Diencephalon (tissue), 1 donor: Measurements from ENCODE around the gene OR1B1. TPM values are rescaled to one million over a fixed set of nuclear protein-coding genes. Genes with fewer than 3 reads are reported as not detected.

Source experiments
- total RNA-seq: library from RNA; depleted of rRNA; stranded (reverse); fragments of >200 nt; gene quantifications from one replicate; pipeline ENCODE4 v1.2.3, GENCODE V29; 2014

The OR1B1 gene
- not detected for total RNA-seq

GRCh38 chr9:122657527-122657926, at the start of gene OR1B1:
OR1B1 (minus strand) TSS chr9:122657627.

GRCh38 chr9:122661416-122661815, 4.0 kb upstream of the OR1B1 start, which contains the start of gene OR1L1:
OR1L1 (plus strand) TSS chr9:122661716; CDS start chr9:122661716, 0 bp downstream.

GRCh38 chr9:122614362-122614761, 43.1 kb downstream of the OR1B1 start, which contains the start of gene OR1Q1:
OR1Q1 (plus strand) TSS chr9:122614738; CDS start chr9:122614738, 0 bp downstream.

GRCh38 chr9:122583284-122583683, 74.1 kb downstream of the OR1B1 start, which contains the start of gene OR1L8:
OR1L8 (minus strand) TSS chr9:122583384; CDS start chr9:122568477, 14,907 bp downstream.

Other genes starting within 250 kb of the OR1B1 start
- not detected for gene OR1J1, start 179.7 kb downstream of the OR1B1 start, total RNA-seq
- gene OR1J2, start 146.8 kb downstream of the OR1B1 start, total RNA-seq: not detected
- not detected for gene OR1J4, start 138.5 kb downstream of the OR1B1 start, total RNA-seq
- gene OR1N1, start 130.3 kb downstream of the OR1B1 start, total RNA-seq: not detected
- gene OR1N2, start 104.5 kb downstream of the OR1B1 start, total RNA-seq: not detected
- not detected for gene OR1L8, start 74.2 kb downstream of the OR1B1 start, total RNA-seq
- not detected for gene OR1Q1, start 42.9 kb downstream of the OR1B1 start, total RNA-seq
- gene OR1L1, start 4.1 kb upstream of the OR1B1 start, total RNA-seq: not detected
- not detected for gene OR1L3, start 17.5 kb upstream of the OR1B1 start, total RNA-seq
- not detected for gene OR1L4, start 66.4 kb upstream of the OR1B1 start, total RNA-seq
- gene OR1L6, start 84.7 kb upstream of the OR1B1 start, total RNA-seq: not detected
- gene OR5C1, start 131.3 kb upstream of the OR1B1 start, total RNA-seq: not detected
- not detected for gene OR1K1, start 142.5 kb upstream of the OR1B1 start, total RNA-seq
- 51.2 TPM for gene PDCL, start 171.0 kb upstream of the OR1B1 start, total RNA-seq
- 98.5 TPM for gene RC3H2, start 247.7 kb upstream of the OR1B1 start, total RNA-seq